IMR-90 (cell line): ENCODE data around the gene ACAP1.

Experiments used
- CEBPB ChIP-seq: IDR thresholded peaks from 2 replicates; pipeline ENCODE4 v1.6.1; 2012; ENCODE audit warnings: low read depth, low read length, improper control_type of control experiment
- CHD1 ChIP-seq: IDR thresholded peaks from 2 replicates; pipeline ENCODE4 v1.6.1; 2012; ENCODE audit warnings: low read depth, low read length, improper control_type of control experiment
- FOS ChIP-seq: fragments of 150-350 bp; IDR thresholded peaks from 2 replicates; pipeline ENCODE4 v1.6.1; 2016; ENCODE audit warnings: low read depth, low read length
- MAFK ChIP-seq: IDR thresholded peaks from 2 replicates; pipeline ENCODE4 v1.6.1; 2012; ENCODE audit warnings: low read depth, low read length, improper control_type of control experiment
- MAZ ChIP-seq: IDR thresholded peaks from 2 replicates; pipeline ENCODE4 v1.6.1; 2012; ENCODE audit warnings: low read depth, mild to moderate bottlenecking, low read length, improper control_type of control experiment, moderate library complexity, borderline replicate concordance
- MXI1 ChIP-seq: IDR thresholded peaks from 2 replicates; pipeline ENCODE4 v1.6.1; 2012; ENCODE audit warnings: low read depth, mild to moderate bottlenecking, low read length, moderate library complexity, borderline replicate concordance
- POLR2A ChIP-seq: IDR thresholded peaks from 2 replicates; pipeline ENCODE4 v1.6.1; 2012; ENCODE audit warnings: mild to moderate bottlenecking, low read depth, low read length
- RAD21 ChIP-seq: IDR thresholded peaks from 2 replicates; pipeline ENCODE4 v1.6.1; 2012; ENCODE audit warnings: low read length, improper control_type of control experiment
- RCOR1 ChIP-seq: IDR thresholded peaks from 2 replicates; pipeline ENCODE4 v1.6.1; 2012; ENCODE audit warnings: mild to moderate bottlenecking, low read length, improper control_type of control experiment; ENCODE audit not compliant: insufficient replicate concordance
- RFX5 ChIP-seq: IDR thresholded peaks from 2 replicates; pipeline ENCODE4 v1.8.0; 2012; ENCODE audit warnings: low read depth, mild to moderate bottlenecking, low read length, moderate library complexity
- SMC3 ChIP-seq: fragments of 150-350 bp; IDR thresholded peaks from 2 replicates; pipeline ENCODE4 v1.6.1; 2016; ENCODE audit warnings: low read depth, mild to moderate bottlenecking, antibody characterized with exemption, low read length, moderate library complexity
- USF2 ChIP-seq: fragments of 150-350 bp; IDR thresholded peaks from 2 replicates; pipeline ENCODE4 v1.6.1; 2017; ENCODE audit warnings: mild to moderate bottlenecking, antibody characterized with exemption, low read length, low read depth
- TF ChIP-seq, protein P1 (sequence below): fragments of 150-350 bp; IDR thresholded peaks from 2 replicates; pipeline ENCODE4 v1.6.1; 2016; ENCODE audit warnings: low read depth, mild to moderate bottlenecking, low read length, moderate library complexity, borderline replicate concordance
- TF ChIP-seq, protein P2 (sequence below): conservative IDR thresholded peaks from 2 replicates; pipeline ENCODE4 v1.5.1; 2012; ENCODE audit warnings: mild to moderate bottlenecking, low read depth, low read length, improper control_type of control experiment

GRCh38 chr17:7328009-7328408, 8.3 kb upstream of the ACAP1 start:
- TF ChIP-seq, protein P1, sequence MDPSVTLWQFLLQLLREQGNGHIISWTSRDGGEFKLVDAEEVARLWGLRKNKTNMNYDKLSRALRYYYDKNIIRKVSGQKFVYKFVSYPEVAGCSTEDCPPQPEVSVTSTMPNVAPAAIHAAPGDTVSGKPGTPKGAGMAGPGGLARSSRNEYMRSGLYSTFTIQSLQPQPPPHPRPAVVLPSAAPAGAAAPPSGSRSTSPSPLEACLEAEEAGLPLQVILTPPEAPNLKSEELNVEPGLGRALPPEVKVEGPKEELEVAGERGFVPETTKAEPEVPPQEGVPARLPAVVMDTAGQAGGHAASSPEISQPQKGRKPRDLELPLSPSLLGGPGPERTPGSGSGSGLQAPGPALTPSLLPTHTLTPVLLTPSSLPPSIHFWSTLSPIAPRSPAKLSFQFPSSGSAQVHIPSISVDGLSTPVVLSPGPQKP: no peak
- TF ChIP-seq, protein P2, sequence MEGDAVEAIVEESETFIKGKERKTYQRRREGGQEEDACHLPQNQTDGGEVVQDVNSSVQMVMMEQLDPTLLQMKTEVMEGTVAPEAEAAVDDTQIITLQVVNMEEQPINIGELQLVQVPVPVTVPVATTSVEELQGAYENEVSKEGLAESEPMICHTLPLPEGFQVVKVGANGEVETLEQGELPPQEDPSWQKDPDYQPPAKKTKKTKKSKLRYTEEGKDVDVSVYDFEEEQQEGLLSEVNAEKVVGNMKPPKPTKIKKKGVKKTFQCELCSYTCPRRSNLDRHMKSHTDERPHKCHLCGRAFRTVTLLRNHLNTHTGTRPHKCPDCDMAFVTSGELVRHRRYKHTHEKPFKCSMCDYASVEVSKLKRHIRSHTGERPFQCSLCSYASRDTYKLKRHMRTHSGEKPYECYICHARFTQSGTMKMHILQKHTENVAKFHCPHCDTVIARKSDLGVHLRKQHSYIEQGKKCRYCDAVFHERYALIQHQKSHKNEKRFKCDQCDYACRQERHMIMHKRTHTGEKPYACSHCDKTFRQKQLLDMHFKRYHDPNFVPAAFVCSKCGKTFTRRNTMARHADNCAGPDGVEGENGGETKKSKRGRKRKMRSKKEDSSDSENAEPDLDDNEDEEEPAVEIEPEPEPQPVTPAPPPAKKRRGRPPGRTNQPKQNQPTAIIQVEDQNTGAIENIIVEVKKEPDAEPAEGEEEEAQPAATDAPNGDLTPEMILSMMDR: no peak
- no peak for TF ChIP-seq USF2
- no peak for TF ChIP-seq RCOR1
- TF ChIP-seq CEBPB: no peak
- no peak for TF ChIP-seq SMC3
- TF ChIP-seq POLR2A: no peak
- TF ChIP-seq MAZ: no peak
- TF ChIP-seq CHD1: no peak
- TF ChIP-seq MXI1: no peak
- TF ChIP-seq RAD21: no peak
- no peak for TF ChIP-seq FOS
- no peak for TF ChIP-seq MAFK
- TF ChIP-seq RFX5: no peak
